Muscle of back (tissue), 13 donors: ENCODE results near the gene CAPN5. TPM values are rescaled to one million over a fixed set of nuclear protein-coding genes. Genes with fewer than 3 reads are reported as not detected.
"Not testable (repeated sequence)": the region's sequence is repeated elsewhere in the genome, so short reads cannot be mapped to it uniquely, and the experiment has no call there.

ENCODE experiments used
- DNase-seq, 3 donors: peaks; one replicate each; pipeline versions ENCODE4 v3.0.0 to v3.0.0-alpha.2; 2013
- long read RNA-seq, 9 donors: transcript quantifications; one replicate each; lab custom pipeline, GENCODE V29; 2026
- polyA plus RNA-seq, 10 donors: library from polyadenylated mRNA; unstranded; fragments of 120-200 nt; gene quantifications; one replicate each; pipeline ENCODE4 v1.2.1, GENCODE V29; 2013; ENCODE audit not compliant: insufficient read length in 10 of 10

Gene CAPN5
- polyA plus RNA-seq: 10 to 100 TPM in 5 of 10 donors, 1 to 10 TPM in 5; 8.3 to 14.8 (median 10.4) TPM
- long read RNA-seq, donor 1, full-length matches to known transcripts: 1 of 1 reads
- long read RNA-seq, donor 1, partial matches to known transcripts: 0 of 1 reads
- long read RNA-seq, donor 1, other reads (novel, unspliced or antisense): 0 of 1 reads
- long read RNA-seq, donor 2, full-length matches to known transcripts: 2 of 2 reads
- long read RNA-seq, donor 2, partial matches to known transcripts: 0 of 2 reads
- long read RNA-seq, donor 2, other reads (novel, unspliced or antisense): 0 of 2 reads
- long read RNA-seq, donor 3: 0 reads
- long read RNA-seq, donor 4: 0 reads
- long read RNA-seq, donor 5, full-length matches to known transcripts: 1 of 1 reads
- long read RNA-seq, donor 5, partial matches to known transcripts: 0 of 1 reads
- long read RNA-seq, donor 5, other reads (novel, unspliced or antisense): 0 of 1 reads
- long read RNA-seq, donor 6, full-length matches to known transcripts: 2 of 2 reads
- long read RNA-seq, donor 6, partial matches to known transcripts: 0 of 2 reads
- long read RNA-seq, donor 6, other reads (novel, unspliced or antisense): 0 of 2 reads
- long read RNA-seq, donor 7: 0 reads
- long read RNA-seq, donor 8, partial matches to known transcripts: 0 of 1 reads
- long read RNA-seq, donor 8, other reads (novel, unspliced or antisense): 0 of 1 reads
- long read RNA-seq, donor 9, full-length matches to known transcripts: 2 of 2 reads
- long read RNA-seq, donor 9, partial matches to known transcripts: 0 of 2 reads
- long read RNA-seq, donor 9, other reads (novel, unspliced or antisense): 0 of 2 reads

- DNase-seq: peak; percentile 95 to 98 (median 96)
These were observed at the start of gene CAPN5 for GRCh38 chr11:77066229-77067042. Gene CAPN5, plus strand, starts transcription at chr11:77066971. Its CDS starts 17,916 bp downstream, at chr11:77084887.

- DNase-seq: not testable (repeated sequence)
These were observed 48.3 kb upstream of the CAPN5 start for GRCh38 chr11:77018396-77018924.

- no peak for DNase-seq
These were observed 46.7 kb upstream of the CAPN5 start for GRCh38 chr11:77019976-77020595.

- no peak for DNase-seq
These were observed 46.0 kb upstream of the CAPN5 start for GRCh38 chr11:77020734-77021133.

- no peak for DNase-seq
These were observed 42.0 kb upstream of the CAPN5 start for GRCh38 chr11:77024745-77025144.

GRCh38 chr11:77026221-77026620 is 40.5 kb upstream of the CAPN5 start:
- no peak for DNase-seq

GRCh38 chr11:77026743-77027142 is 40.0 kb upstream of the CAPN5 start:
- no peak for DNase-seq

- DNase-seq: no peak
These were observed 39.5 kb upstream of the CAPN5 start for GRCh38 chr11:77027275-77027674.

GRCh38 chr11:77029829-77030228 is 36.9 kb upstream of the CAPN5 start:
- DNase-seq: no peak

- DNase-seq: no peak
These were observed 35.8 kb upstream of the CAPN5 start for GRCh38 chr11:77030834-77031414.

- DNase-seq: no peak
These were observed 35.2 kb upstream of the CAPN5 start for GRCh38 chr11:77031599-77031998.

- no peak for DNase-seq
These were observed 31.7 kb upstream of the CAPN5 start for GRCh38 chr11:77035039-77035438.

GRCh38 chr11:77035580-77035979 is 31.2 kb upstream of the CAPN5 start:
- DNase-seq: no peak

GRCh38 chr11:77036398-77036797 is 30.4 kb upstream of the CAPN5 start:
- DNase-seq: no peak

- no peak for DNase-seq
These were observed 29.7 kb upstream of the CAPN5 start for GRCh38 chr11:77037057-77037456.

- no peak for DNase-seq
These were observed 28.5 kb upstream of the CAPN5 start for GRCh38 chr11:77038029-77038824.

- DNase-seq: no peak
These were observed 27.9 kb upstream of the CAPN5 start for GRCh38 chr11:77038825-77039326.

- DNase-seq: peak; percentile 29 to 75 (median 37)
These were observed 27.0 kb upstream of the CAPN5 start for GRCh38 chr11:77039491-77040400.

- no peak for DNase-seq
These were observed 26.4 kb upstream of the CAPN5 start for GRCh38 chr11:77040401-77040777.
